Tibial artery (tissue), 4 donors: ENCODE measurements around the gene VAV2.

Source experiments
- DNase-seq, 2 donors: peaks; one replicate each; pipeline ENCODE4 v3.0.0-alpha.2; 2019
- H3K27ac ChIP-seq, 2 donors: fragments of 200-600 bp; sonication (generic) in 1 of 2; 1 replicate in 1 of 2; 2 replicates in 1 of 2; pipeline ENCODE4 v1.5.1; 2018 to 2019; ENCODE audit warnings: mild to moderate bottlenecking in 1 of 2
- H3K27me3 ChIP-seq, 2 donors: fragments of 200-600 bp; sonication (generic) in 1 of 2; one replicate each; pipeline versions ENCODE4 v1.5.1 to v1.6.0; 2016 to 2019
- H3K36me3 ChIP-seq, 3 donors: fragments of 200-600 bp; sonication (generic) in 2 of 3; one replicate each; pipeline ENCODE4 v1.5.1; 2016 to 2019; ENCODE audit warnings: mild to moderate bottlenecking in 2 of 3
- H3K4me1 ChIP-seq, 4 donors: fragments of 200-600 bp; sonication (generic) in 2 of 4; 1 replicate in 3 of 4; 2 replicates in 1 of 4; pipeline ENCODE4 v1.5.1; 2016 to 2019
- H3K4me3 ChIP-seq, 2 donors: fragments of 200-600 bp; sonication (generic) in 1 of 2; 1 replicate in 1 of 2; 2 replicates in 1 of 2; pipeline ENCODE4 v1.5.1; 2018 to 2019; ENCODE audit warnings: mild to moderate bottlenecking in 2 of 2
- H3K9me3 ChIP-seq, 3 donors: fragments of 200-600 bp; sonication (generic) in 1 of 3; one replicate each; pipeline ENCODE4 v1.5.1; 2016 to 2019
- CTCF ChIP-seq, 2 experiments: fragments of 200-600 bp in 1 of 2; fragments of 450-650 bp in 1 of 2; IDR thresholded peaks; one replicate each; pipeline ENCODE4 v1.5.1; 2017 to 2019; ENCODE audit warnings: antibody characterized with exemption in 2 of 2, mild to moderate bottlenecking in 1 of 2, moderate library complexity in 1 of 2
- intact Hi-C: fragments of 100-400 bp; cut with DNase I; formaldehyde crosslinking; loops from one replicate; pipeline ENCODE4 v1.15.0; 2023; ENCODE audit warnings: low total_unique reads

The VAV2 gene

GRCh38 chr9:133836001-133836758 is 155.9 kb downstream of the VAV2 start:
- Histone ChIP-seq H3K27ac (no peak overlapping the region), H3K9me3 (no peaks in the 10 kb centered on the region), H3K4me1 (no peaks in the 10 kb centered on the region), H3K36me3 (no peaks in the 10 kb centered on the region), H3K27me3 (no peaks in the 10 kb centered on the region), H3K4me3 (no peak overlapping the region)
- intact Hi-C loops, result no loop called here
- no peak for DNase-seq
- no peak for TF ChIP-seq CTCF (IDR thresholded peaks at IDR 0.05)

- intact Hi-C loops, result no loop called here
- Histone ChIP-seq H3K27ac (no peak overlapping the region), H3K36me3 (no peaks in the 10 kb centered on the region), H3K4me3 (no peak overlapping the region), H3K27me3 (no peaks in the 10 kb centered on the region), H3K9me3 (no peaks in the 10 kb centered on the region), H3K4me1 (no peaks in the 10 kb centered on the region)
- no peak for DNase-seq
- no peak for TF ChIP-seq CTCF (IDR thresholded peaks at IDR 0.05)
These were observed 156.7 kb downstream of the VAV2 start for GRCh38 chr9:133835262-133835901.

GRCh38 chr9:133834080-133834976 is 157.8 kb downstream of the VAV2 start:
- Histone ChIP-seq H3K27me3 (no peaks in the 10 kb centered on the region), H3K4me1 (no peaks in the 10 kb centered on the region), H3K27ac (no peak overlapping the region), H3K36me3 (no peaks in the 10 kb centered on the region), H3K9me3 (no peaks in the 10 kb centered on the region), H3K4me3 (no peak overlapping the region)
- intact Hi-C loops, result no loop called here
- no peak for TF ChIP-seq CTCF (IDR thresholded peaks at IDR 0.05)
- no peak for DNase-seq

- H3K27ac ChIP-seq, result no peak overlapping the region
- no peaks in the 10 kb centered on the region for H3K9me3 ChIP-seq
- no peaks in the 10 kb centered on the region for H3K36me3 ChIP-seq
- intact Hi-C loops, result no loop called here
- H3K4me3 ChIP-seq, result no peak overlapping the region
- DNase-seq, result no peak
- no peak for TF ChIP-seq CTCF (IDR thresholded peaks at IDR 0.05)
- no peaks in the 10 kb centered on the region for H3K4me1 ChIP-seq
- H3K27me3 ChIP-seq, result no peaks in the 10 kb centered on the region
These were observed 158.6 kb downstream of the VAV2 start for GRCh38 chr9:133833388-133834025.

- no peak for DNase-seq
- Histone ChIP-seq H3K9me3 (no peaks in the 10 kb centered on the region), H3K36me3 (no peaks in the 10 kb centered on the region), H3K4me3 (no peak overlapping the region), H3K27ac (no peak overlapping the region), H3K27me3 (no peaks in the 10 kb centered on the region), H3K4me1 (no peaks in the 10 kb centered on the region)
- intact Hi-C loops, result no loop called here
- TF ChIP-seq CTCF (IDR thresholded peaks at IDR 0.05), result no peak
These were observed 159.2 kb downstream of the VAV2 start for GRCh38 chr9:133832877-133833276.
